Embryonic facial prominence (tissue), 1 donor: ENCODE results near the gene KASH5.
"Not testable (repeated sequence)": the region's sequence is repeated elsewhere in the genome, so short reads cannot be mapped to it uniquely, and the experiment has no call there.

ENCODE experiments used
- DNase-seq: peaks from one replicate; pipeline ENCODE4 v3.0.0-alpha.2; 2016; ENCODE audit errors: extremely low spot score

KASH5 gene

GRCh38 chr19:49362048-49362928, 25.8 kb upstream of the KASH5 start, which contains the start of gene TEAD2:
Gene TEAD2, minus strand, starts transcription at chr19:49362416. Its CDS starts 2,341 bp downstream, at chr19:49360075.
- DNase-seq = peak; percentile 69

- DNase-seq = peak; percentile 69
Observed at GRCh38 chr19:49362929-49363267, 25.2 kb upstream of the KASH5 start.

GRCh38 chr19:49363268-49364082, 24.6 kb upstream of the KASH5 start, which contains the start of gene DKKL1:
Gene DKKL1, plus strand, starts transcription at chr19:49363877. Its CDS starts 122 bp downstream, at chr19:49363999.
- DNase-seq = peak; percentile 85

GRCh38 chr19:49364083-49364737, 23.8 kb upstream of the KASH5 start:
- no peak for DNase-seq

DNA sequence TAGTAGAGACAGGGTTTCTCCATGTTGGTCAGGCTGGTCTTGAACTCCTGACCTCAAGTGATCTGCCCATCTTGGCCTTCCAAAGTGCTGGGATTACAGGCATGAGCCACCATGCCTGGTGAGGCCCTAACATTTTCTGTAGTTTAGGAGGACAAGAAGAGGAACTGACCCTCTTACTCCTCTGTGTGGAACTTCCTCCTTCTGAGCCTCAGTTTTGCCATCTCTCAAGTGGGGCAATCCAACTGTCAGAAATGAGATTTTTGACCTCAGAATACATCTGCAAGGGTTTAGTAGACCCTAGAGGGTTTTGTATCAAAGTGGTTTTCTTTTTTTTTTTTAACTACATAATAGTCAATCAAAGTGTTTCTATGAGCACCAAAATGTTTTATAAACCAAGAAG, 21.9 kb upstream of the KASH5 start:
- no peak for DNase-seq

DNA sequence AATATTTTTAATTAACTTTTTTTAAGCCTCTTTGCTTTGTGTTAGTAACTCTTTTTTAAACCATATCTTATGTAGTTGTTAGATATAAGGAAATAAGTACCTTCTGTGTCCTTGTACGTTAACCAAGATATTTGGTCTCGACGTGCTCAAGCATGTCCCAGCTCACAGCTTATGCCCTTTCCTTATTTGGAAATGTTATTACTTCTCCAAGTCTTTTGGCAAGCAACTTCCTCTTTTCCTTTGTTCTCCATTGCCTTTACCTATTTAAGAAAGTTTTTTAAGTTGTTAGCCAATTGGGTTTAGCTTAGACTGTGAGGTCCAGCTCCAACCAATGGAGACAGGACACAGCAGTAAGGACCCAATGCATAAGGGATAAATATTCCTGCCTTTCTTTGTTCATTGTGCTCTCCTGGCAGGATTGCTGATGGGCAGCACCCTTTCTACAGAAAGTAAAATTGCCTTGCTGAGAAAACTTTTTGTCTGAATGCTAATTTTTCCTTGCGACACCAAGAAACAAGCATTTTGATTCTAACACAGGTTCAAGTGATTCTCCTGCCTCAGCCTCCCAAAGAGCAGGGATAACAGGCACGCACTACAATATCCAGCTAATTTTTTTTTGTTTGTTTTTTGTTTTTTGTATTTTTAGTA, 19.2 kb upstream of the KASH5 start:
- DNase-seq = no peak

- no peak for DNase-seq
Observed at GRCh38 chr19:49371184-49371583, 16.9 kb upstream of the KASH5 start.

DNA sequence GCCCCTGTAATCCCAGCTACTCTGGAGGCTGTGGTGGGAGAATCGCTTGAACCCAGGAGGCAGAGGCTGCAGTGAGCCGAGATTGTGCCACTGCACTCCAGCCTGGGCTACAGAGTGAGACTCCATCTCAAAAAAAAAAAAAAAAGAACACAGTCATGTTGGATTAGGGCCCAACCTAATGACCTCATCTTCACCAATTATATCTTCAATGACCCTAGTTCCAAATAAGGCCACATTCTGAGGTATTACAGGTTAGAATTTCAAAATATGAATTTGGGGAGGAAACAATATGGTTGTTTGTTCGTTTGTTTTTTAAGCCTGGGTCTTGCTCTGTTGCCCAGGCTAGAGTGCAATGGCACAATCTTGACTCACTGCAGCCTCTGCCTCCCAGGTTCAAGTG, 14.9 kb upstream of the KASH5 start:
- not testable (repeated sequence) for DNase-seq

DNA sequence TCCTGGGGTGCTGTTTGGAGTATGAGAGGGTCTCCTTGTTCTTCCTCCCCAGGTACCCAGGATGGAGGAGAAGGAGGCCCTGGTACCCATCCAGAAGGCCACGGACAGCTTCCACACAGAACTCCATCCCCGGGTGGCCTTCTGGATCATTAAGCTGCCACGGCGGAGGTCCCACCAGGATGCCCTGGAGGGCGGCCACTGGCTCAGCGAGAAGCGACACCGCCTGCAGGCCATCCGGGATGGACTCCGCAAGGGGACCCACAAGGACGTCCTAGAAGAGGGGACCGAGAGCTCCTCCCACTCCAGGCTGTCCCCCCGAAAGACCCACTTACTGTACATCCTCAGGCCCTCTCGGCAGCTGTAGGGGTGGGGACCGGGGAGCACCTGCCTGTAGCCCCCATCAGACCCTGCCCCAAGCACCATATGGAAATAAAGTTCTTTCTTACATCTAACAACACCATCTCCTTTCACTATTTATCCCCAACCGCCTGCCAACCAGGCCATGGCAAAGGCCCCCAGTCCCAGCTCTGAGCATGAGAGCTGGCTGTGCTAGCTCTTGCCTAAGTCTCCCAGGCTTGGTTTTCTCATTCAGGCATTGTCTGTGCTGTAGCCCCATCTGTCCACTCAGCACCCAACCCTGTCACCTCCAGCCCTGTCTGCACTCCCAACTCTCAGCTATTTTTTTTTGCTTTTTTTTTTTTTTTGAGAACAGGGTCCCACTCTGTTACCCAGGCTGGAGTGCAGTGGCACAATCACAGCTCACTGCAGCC, 13.2 kb upstream of the KASH5 start:
- no peak for DNase-seq

- DNase-seq = no peak
Observed at GRCh38 chr19:49378512-49378911, 9.5 kb upstream of the KASH5 start.

DNA sequence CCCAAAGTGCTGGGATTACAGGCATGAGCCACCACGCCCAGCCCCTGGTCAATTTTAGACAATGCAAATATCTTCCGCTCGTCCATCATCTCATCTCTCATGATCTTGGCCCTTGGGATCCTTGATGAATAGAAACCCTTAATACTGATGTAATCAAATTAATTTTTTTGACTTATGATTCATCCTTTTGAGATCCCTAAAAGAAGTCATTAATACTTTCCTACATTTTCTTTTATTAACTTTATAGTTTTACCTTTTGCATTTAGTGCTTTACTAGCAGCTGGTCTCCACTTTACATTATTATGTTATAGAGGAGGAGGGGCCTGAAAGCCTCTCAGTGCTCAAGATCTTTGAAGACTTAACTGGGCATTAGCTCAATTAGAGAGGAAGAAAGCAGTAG, 7.7 kb upstream of the KASH5 start:
- DNase-seq = no peak

GRCh38 chr19:49382639-49383038, 5.4 kb upstream of the KASH5 start:
- DNase-seq = no peak

GRCh38 chr19:49383599-49383998, 4.5 kb upstream of the KASH5 start:
- no peak for DNase-seq

GRCh38 chr19:49389406-49389805, 1.4 kb downstream of the KASH5 start:
- no peak for DNase-seq

- DNase-seq = no peak
Observed at GRCh38 chr19:49390131-49390928, 2.3 kb downstream of the KASH5 start.

DNA sequence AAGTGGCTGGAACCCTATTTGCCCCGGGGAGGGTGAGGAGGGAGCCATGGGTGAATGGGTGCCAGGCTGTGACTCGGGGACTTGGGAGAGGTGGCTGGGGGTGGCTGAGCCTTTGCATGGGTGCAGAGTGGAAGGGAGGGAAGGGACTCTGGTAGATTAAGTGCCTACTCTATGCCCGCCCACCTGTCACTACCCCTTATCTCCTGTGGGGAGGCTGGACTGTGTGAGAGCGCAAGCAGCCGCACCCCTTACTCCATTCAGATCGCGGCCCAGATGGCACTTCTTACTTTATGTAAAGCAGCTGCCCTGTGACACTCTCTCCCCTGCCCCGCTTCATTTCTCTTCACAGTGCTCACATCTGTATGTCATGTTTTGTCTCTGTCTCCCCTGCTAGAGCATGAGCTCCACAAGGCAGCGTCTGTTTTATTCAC, 2.9 kb downstream of the KASH5 start:
- no peak for DNase-seq

GRCh38 chr19:49391581-49392399, 3.7 kb downstream of the KASH5 start:
- peak; percentile 32 for DNase-seq

- no peak for DNase-seq
Observed at GRCh38 chr19:49393881-49394280, 5.8 kb downstream of the KASH5 start.
